Measurements from ENCODE around the gene FDX1. TPM values are rescaled to one million over a fixed set of nuclear protein-coding genes. Genes with fewer than 3 reads are reported as not detected.

The FDX1 gene
- total and polyA plus RNA-seq, 2 of the 8 experiments (the other 6 are each of a cell fraction or from before 2014, with no cell fraction given): 3.7 to 9.6 TPM

Other genes starting within 250 kb of the FDX1 start
- gene RDX, start 133.3 kb upstream of the FDX1 start, total RNA-seq (2021; fragmentation: NEBNext Ultra II Directional; extraction: Animal tissue kit (Norgen Biotek cat#: 25700)): 100 and 105 TPM in 2 replicates
- gene RDX, start 133.3 kb upstream of the FDX1 start, polyA plus RNA-seq (2011; rRNA removed): 10.8 and 27.4 TPM in 2 replicates